Islet of Langerhans (tissue), 1 donor: ENCODE measurements around the gene DUSP22.

ENCODE experiments used
- FAIRE-seq: peaks from one replicate; lab custom pipeline; 2011; peaks lifted over from hg19 to GRCh38; lab: Jason Lieb, UNC

DUSP22 gene

DNA sequence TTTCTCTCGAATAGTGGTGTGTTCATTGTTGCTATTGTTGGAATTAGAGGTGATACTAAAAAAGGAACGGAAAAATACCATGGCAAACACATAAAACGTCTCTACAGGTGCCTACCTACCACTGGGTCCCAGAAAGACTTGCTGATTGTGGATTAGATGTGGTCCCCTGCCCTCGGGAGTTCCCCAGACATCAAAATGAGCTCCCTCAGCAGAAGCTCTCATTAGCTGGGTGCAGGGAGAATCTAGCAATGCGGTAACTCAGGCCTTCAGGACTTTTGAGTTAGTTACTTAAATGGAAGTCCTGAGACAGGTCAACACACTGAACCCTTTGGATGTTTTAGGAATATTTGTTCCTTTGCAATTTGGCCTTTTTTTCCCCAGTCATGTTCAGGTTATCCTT lies 105.3 kb downstream of the DUSP22 start:
- FAIRE-seq = no peak

DNA sequence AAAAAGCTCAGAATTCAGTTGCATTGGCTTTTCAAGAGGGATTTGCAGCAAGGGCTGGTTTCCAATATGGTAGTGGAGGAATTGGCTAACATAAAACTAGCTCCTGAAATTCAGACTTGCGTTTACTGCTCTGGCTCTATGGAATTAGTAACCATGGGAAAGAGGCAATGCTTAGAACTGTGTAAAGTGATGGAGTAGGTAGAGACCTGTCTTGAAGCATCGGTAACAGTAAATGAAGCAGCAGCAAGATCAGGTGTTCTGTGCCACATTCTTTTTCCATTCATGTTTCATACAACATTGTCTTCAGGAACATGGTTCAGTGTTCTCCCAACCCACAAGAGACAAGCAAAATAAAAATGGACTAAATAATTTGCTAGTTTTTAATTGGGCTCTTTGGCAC lies 105.8 kb downstream of the DUSP22 start:
- no peak for FAIRE-seq

DNA sequence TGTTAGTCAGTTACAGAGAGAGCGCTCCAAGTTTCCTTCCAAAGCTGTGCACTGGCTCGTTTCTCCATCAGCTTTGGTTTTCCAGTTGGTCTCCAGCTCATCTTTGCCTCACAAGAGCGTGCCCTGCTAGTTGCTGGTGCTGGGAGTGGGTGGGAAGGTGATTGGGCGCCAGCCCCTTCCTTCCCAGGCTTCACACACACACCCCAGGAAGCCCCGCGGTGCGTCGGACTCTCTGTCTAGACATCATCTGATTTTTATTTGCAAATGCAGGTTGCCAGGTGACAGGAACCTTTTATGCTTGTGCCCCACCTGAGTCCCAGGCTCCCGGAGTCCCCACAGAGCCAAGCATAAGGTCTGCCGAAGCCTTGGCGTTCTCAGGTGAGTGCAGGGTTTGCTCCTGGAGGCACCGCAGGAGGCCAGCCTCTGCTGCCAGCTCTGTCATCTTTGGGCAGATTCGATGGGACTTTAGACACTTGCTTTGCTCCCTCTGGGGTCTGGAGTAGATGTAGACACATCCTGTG lies 106.3 kb downstream of the DUSP22 start:
- FAIRE-seq = no peak

DNA sequence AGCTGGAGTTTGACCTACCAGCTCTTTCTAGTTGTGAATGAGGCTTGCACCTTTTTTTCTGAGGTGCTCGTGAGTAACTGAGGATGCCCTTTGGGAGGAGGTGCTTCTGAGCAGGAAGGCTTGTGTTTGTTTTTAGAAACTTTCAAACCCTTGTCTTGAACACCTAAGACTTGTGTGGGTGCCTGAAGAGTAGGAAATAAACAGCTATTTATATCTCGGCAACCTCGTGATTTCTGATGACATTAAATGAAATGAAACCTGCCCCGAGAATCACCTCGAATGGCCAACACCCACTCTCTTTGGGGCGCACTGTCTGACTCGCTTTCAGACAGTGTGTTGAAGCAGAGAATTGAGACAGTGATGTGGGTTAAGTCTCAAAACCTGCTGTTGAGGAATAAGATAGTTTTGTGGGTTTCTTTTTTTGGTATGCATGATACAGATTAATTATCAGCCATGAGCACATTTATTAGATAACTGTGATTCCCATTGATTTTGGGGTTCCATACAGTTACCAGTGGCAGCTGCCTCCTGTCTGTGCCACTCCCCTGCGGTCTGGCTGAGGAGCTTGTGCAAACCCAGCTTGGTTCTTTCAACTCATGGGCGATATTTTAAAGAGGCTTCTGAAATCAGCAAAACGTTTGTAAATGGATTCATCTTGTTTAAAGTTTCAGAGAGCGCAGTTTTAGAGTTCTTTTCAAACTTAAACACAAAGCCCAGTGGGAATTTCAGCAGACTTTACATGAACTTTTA lies 107.7 kb downstream of the DUSP22 start:
- no peak for FAIRE-seq

DNA sequence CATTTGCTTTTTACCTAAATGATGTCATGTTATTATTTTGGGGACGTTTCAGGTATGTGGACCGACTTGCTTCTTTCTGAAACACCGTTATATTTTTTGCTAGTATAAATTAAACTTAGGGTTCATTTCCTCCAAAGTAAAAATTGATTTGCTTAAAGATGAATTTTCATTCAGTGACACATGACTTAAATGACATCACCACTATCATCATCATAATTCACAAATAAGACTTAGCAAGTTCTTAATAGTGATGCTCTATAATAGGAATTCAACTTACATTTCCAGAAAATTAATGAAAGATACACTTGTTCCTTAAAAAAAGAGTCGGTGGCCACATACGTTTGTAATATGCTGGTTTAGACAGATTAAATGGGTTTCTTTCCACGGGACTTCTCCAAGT lies 108.5 kb downstream of the DUSP22 start:
- no peak for FAIRE-seq
